HFF-Myc (cell line): ENCODE measurements around the gene BZW2.

Experiments used
- DNase-seq: peaks from one replicate; pipeline ENCODE4 v3.0.0-alpha.2; 2011; ENCODE audit warnings: low read depth; ENCODE audit errors: extremely low read depth
- H3K4me3 ChIP-seq: replicated peaks from 2 replicates; pipeline ENCODE4 v1.5.1; 2011; ENCODE audit warnings: low read depth, mild to moderate bottlenecking, control low read depth, low read length
- CTCF ChIP-seq: IDR thresholded peaks from 2 replicates; pipeline ENCODE4 v1.5.1; 2012; ENCODE audit warnings: mild to moderate bottlenecking, low read depth, low read length, control low read depth; ENCODE audit errors: missing control alignments

The BZW2 gene

DNA sequence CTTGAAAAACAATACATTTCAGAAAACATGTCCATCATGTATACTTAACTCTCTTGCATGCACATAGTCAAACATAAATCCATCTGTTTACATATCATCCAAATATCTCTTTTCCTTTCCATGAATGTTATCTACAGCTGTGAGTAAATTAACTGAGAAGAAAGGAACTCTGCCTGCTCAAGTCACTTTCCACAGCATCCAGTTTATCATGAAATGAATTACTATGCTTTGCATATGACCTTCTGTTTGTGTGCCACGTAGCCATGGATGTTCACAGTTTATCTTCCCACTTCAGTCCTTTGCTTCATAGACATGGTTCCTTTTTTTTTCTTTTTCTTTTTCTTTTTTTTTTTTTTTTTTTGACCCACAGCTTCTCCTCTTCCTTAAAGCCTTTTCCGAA, 39.6 kb downstream of the BZW2 start:
- DNase-seq = no peak
- TF ChIP-seq CTCF = no peak
- H3K4me3 ChIP-seq = no peak overlapping the region

DNA sequence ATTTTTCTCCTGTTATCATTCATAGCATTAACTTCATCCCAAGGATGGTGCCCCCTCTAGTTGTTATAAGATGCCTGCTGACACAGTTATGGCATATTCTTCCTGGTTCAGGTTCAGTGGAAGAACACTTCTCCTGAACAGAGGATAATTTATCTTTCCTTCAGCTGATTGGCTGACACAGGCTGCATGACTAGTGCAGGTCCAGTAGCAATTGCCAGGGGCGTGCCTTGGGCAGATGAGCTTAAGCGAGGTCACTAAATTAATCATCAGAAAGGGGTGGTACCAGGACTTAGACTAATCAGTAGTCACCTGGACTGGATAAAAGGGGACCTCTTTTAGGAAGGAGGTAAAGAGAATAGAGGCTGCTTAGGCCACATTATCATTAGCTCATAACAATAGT, 42.3 kb downstream of the BZW2 start:
- no peak for TF ChIP-seq CTCF
- no peak overlapping the region for H3K4me3 ChIP-seq
- DNase-seq = no peak

DNA sequence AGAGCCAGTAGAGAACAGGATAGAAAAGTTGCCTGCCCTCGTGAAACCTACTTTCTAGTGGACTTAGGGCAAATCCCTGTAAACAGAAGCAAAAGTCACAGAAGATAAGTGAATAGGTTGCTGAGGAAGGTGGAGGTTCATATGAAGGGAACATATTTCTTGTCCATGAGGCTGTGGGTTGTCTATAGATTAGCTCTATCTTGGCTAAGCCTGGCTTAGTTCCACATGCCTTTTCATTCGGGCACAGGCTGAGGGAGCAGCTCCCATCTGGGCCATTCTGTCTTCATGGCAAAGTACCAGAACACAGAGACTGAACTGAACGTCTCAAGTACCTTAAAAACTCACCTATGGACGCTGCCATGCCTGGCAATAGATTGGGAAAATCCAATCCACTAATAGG, 45.3 kb downstream of the BZW2 start:
- no peak for TF ChIP-seq CTCF
- DNase-seq = no peak

DNA sequence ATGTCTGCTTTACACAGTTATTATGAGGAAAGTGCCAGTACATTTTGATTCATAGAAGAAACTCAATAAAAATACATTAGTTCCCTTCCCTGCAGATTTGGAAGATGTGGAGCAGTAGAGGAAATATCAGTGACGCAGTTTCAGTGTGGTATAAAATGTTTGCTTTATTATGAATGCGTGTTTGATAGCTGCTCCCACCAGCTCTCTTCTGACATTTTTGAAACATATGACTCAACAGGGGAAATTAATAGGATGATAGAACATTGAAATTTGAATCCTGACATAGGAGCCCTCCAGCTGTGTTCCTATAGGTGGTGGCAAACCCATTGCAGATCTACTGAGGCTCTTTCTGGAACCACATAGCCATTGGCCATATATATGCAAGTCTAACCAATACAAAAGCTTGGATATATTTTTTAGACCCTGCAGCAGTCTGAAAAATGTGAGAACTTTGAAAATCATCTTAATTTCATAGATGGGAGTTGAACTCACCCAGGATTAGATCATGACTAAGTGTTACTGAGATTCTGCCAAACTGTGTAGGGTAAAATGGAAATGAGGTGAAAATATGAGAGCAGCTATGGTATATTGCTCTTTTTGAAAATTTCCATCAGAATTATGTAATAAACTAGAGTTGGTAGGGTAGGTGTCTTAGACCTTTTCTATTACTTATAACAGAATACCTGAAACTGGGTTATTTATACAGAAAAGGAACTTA, 47.8 kb downstream of the BZW2 start:
- no peak for TF ChIP-seq CTCF
- H3K4me3 ChIP-seq = no peak overlapping the region
- DNase-seq = no peak

More for the DNA sequence above, 45.3 kb downstream of the BZW2 start:
- no peak overlapping the region for H3K4me3 ChIP-seq

DNA sequence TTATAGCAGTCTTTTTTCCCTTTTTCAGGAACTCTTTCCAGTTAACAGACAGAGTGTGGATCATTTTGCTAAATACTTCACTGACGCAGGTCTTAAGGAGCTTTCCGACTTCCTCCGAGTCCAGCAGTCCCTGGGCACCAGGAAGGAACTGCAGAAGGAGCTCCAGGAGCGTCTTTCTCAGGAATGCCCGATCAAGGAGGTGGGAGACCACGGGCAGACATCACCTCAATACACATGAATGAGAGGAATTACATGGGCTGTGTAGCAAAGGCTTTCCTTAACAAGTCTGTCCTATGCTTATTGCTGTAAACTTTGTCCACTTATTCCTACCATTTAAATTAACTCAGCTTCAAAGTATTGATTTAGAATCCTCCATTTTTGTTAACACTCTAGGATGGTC, 48.8 kb downstream of the BZW2 start:
- H3K4me3 ChIP-seq = no peak overlapping the region
- DNase-seq = no peak
- no peak for TF ChIP-seq CTCF

GRCh38 chr7:16695621-16696237, 49.7 kb downstream of the BZW2 start:
- DNase-seq = peak; percentile 39
- H3K4me3 ChIP-seq = no peak overlapping the region
- peak; percentile 51 for TF ChIP-seq CTCF
